ENCODE results near the gene AGMO.

GRCh38 chr7:15557186-15557585 lies 4.6 kb downstream of the AGMO start:
- TF ChIP-seq MAFK (IDR thresholded peaks at IDR 0.05; ENCODE audit: low read depth, low read length) (no peak), KDM5A (IDR thresholded peaks at IDR 0.05; ENCODE audit: low read length) (no peak), CTCF (IDR thresholded peaks at IDR 0.05; ENCODE audit: control extremely low read depth in 1 of 3, insufficient read depth in 1 of 3, low read depth in 1 of 3, low read length in 3 of 3) (no peak), RFX5 (IDR thresholded peaks at IDR 0.05; ENCODE audit: borderline replicate concordance, low read depth, low read length) (no peak), POLR2AphosphoS5 (IDR thresholded peaks at IDR 0.05; ENCODE audit: low read depth, low read length) (no peak), JUND (IDR thresholded peaks at IDR 0.05; ENCODE audit: low read length) (no peak), NRF1 (IDR thresholded peaks at IDR 0.05; ENCODE audit: low read depth, low read length) (no peak)
